ENCODE data around the gene MMADHC.

The MMADHC gene

DNA sequence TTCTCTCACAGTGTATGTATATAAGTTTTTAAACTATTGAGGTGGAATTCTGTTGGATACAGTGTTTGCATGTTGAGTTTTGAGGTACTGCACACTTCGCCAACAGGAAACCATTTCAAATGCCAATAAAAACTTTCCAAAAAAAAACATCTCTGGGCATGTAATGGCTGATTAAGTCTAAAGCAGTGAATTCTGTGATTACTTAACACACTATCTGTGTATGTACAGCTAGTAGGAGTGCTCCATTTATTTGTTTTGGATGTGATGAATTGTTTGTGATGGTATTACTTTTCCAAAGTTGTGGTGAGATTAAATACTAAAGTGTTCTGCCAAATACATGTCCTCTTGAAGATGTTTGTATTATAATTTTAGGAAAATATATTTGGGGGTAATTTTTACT lies 31.1 kb downstream of the MMADHC start:
- no peak for DNase-seq (ENCODE audit: low spot score)

DNA sequence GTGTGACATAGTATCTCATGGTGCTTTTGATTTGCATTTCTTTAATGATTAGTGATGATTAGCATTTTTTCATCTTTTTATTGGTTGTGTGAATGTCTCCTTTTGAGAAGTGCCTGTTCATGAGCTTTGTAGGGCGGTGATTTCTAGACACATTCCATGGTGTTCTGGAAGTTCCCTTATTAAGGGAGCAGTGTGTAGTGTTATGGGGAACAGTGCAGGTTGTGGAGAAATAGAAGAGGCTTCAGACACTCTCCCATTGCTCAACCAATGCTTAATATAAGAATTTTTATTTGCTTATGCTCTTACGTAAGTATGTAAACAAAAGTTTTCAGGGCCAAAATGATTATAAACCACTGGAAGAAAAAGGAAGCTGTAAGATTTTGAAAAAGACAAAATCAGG lies 34.7 kb downstream of the MMADHC start:
- no peak for DNase-seq (ENCODE audit: low spot score)

DNA sequence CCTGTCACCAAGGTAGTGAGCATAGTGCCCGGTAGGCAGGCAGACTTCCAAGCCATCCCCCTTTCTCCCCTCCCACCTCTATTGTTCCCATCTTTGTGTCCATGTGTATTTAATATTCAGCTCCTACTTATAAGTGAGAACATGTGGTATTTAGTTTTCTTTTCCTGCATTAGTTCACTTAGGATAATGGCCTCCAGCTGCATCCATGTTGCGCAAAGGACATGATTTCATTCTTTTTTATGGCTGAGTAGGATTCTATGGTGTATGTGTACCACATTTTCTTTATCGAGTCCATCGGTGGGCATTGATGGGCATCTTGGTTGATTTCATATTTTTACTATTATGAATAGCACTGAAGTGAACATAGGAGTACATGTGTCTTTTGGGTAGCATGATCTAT lies 35.3 kb downstream of the MMADHC start:
- DNase-seq (ENCODE audit: low spot score), result no peak

DNA sequence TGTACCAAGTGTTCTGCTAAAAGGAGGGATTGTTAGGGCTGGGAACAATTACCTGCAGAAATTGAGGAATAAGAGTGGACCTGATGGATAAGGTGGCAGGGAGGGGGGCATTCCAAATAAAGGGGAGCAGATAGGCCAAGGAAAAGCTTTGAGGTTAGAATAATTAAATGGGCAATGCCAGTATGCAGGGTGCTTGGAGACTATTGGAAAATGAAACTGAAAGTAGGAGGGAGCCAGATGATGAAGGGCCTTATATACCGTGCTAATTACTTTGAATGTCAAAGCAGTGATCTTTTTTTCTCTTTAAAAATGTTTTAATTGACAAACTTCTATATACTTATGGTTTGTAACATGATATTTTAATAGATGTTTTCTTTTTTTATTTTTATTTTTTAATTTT lies 42.9 kb downstream of the MMADHC start:
- DNase-seq (ENCODE audit: low spot score), result no peak

DNA sequence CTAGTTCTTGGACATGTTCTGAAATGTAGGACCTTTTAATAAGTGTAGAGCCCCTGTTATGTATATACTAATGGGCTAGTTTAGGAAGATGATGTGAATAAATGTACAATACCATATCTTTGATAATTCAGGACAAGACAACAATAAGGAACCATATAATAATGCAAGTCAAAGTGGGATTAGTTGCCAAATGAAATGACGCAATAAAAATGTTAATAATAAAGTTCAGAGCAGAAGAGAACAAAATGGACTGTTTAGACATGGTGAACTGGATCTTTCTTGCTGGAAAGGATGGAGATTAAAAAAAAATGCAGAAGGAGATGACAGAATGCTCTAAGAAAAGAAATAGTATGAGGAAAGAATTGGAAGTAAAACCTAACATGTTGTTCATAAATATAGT lies 43.7 kb downstream of the MMADHC start:
- no peak for DNase-seq (ENCODE audit: low spot score)

DNA sequence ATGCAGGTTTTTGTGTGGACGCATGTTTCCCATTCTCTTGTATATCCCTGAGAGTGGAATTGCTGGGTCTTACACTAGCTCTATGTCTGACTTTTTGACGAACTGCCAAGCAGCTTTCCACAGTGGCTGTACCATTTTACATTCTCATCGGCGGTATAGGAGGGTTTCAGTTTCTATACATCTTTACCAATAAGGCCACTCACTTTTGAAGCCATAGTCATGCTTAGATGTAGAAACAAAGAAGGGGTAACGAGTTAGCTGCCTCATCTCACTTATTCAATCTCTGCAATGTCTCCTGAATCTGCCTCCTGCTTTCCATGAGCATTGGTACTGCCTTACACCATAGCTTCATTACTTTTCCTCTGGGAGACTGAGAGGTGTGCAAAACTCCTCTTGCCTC lies 47.4 kb downstream of the MMADHC start:
- DNase-seq (ENCODE audit: low spot score), result no peak

DNA sequence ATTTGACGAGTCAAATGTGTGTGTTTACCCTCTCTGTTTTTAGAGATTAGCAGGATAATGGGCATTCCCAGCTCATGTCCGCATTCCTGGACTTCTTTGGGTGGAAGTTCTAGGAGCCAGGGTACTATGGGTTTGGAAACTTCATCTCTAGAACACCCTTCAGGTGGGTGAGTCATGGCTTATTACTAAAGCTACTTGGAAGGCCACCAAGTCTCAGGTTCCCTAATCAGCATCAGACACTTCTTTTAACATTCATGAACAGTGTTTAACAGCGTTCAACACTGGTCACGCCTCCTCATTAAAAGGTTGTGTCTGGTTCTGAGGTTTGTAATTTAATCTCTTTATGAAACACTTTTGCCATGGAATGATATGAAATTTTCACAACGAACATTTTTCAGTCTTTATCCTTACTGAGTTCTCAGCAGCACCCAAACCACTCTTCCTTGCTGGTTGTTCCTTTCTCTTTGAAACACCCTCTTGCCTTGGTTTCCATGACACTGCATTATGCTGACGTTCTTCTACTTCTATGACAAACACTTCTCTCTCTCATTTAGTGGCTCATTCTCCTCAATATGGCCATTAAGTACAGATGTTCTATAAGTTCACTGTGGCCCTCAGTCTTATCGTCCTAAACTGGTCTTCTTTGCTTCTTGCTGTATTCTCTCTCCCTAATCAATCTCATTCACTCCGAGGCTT lies 49.3 kb downstream of the MMADHC start:
- no peak for DNase-seq (ENCODE audit: low spot score)

DNA sequence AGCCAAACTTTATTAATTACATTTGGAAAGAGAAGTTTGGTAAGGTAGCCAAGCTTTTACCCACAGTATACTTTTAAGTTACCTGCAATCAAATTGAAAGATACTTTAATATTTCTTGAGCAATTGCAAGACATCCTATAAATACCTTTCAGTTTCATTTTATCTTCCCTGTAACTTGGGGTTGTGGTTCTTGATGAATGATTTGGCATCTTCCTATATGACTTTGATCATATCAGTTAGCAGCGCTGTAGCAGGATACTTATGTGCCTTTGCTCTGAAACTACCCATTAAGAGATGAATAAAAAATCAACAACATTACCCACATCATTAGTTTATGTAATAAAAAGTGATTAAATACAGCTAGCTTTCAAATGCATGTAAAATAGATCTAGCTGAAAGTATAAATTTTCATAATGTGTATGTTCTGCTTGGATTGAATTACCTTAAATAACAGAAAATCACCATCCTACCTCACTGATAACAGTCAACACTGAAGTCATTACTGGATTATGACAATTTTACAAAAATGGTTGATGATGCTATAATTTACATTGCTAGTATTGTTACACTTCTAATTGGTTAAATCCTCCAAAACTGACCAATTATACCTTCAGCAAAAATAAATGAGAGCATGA lies 50.4 kb downstream of the MMADHC start:
- DNase-seq (ENCODE audit: low spot score), result no peak

DNA sequence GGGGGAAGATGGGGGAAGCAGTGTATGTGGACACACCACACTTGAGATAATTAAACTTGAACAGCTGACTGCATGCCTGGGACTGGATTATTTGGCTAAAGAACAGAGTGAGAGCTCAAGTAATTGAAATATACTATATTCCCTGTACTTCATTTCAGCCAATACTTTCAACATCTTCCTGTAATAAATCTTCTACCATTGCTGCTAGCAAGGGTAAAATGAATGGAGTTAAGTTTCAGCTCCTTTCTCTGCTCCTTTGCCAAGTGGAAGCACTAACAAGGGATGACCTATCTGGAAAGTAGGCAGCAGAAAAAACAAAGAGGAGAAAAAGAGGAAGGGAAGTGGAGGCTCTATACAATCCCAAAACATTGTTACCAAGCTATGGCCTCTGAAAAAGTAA lies 50.9 kb downstream of the MMADHC start:
- DNase-seq (ENCODE audit: low spot score), result no peak

DNA sequence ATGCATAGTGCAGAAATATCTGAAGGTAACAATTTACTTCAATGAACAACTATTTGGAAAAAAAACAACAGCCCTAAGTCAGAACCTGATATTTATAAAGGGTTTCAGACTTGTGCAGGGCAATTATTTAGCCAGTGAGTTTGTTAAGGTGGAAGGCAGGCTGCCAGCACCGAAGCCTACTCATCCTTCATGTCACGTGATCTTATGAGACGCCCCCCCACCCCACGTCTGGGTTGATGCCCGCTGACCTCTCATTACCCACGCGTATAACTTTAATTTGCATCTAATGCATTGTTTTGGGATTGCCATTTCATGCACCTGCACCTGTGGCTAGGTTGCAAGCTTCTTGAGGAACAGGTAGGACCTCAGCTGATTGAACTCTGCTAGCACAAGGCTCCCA lies 52.9 kb downstream of the MMADHC start:
- DNase-seq (ENCODE audit: low spot score), result no peak

DNA sequence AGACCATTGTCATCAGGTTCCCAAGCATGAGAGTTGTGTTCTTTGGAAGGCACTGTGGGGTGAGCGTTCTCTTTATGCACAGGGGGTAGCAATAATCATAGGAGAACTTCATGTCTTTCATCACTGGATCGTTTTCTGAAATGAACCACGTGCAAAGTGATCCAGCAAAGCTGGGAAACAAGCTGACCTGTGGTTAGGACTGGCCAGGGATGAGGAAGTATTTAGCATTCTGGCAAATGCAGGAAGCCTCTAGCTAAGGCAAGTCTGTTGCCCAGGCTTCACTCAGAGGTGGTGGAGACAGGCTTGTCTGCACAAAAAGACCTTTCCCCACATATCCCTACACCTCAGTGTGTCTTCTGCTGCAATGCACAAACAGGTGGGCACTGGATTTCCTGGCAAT lies 58.6 kb downstream of the MMADHC start:
- DNase-seq (ENCODE audit: low spot score), result no peak

DNA sequence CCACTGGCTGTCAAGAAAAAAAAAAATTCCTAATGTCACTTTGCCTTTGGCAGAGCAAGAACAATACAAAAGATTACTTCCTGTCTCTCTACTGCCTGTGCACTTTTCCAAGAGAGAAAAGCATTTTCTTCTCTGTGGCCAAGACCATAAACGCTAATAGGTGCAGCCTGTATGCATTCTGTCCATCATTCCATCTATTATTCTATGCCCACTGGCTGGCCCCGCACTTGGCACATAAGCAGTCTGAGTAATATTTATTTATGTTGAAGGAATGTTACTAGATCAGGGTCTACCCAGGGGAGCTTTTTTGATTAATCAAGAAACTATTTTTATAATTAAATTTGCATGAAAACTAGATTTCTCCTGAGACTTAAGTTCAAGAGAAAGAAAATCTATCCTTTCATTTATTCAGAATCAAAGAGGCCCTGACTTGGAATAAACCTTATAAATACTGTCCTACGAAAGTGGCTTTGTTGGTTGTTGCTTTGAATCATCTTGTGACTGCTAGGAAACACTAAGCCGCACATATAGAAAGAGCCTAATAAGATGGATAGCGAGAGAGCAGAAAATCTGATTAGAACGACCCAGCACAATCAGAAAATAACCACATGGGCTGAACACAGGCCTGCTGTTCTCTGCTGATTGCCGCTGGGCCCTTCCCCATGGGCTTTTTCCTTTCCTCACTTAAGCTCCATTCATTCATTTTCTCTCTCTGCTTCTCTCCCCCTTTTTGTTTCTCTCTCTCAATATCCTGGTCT lies 59.4 kb downstream of the MMADHC start:
- DNase-seq (ENCODE audit: low spot score), result no peak

DNA sequence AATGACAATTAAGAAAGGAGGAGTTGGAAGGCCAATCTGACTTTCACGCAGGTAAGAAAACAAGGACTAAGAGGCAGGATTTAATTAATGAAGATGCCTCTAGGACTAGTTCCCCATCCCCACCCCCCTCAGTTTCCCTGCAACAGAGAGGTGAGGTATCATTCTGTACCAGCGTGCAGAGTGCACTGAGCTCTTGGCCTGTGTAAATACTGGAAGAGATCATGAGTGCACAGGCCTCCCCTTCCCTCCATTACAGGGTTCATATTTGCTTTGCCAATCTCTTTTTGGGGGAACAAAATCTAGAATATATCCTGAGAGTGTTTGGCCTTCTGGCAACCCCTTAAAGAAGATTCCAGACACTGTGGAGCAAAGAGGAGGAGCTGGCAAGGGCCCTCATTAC lies 60.9 kb downstream of the MMADHC start:
- no peak for DNase-seq (ENCODE audit: low spot score)

DNA sequence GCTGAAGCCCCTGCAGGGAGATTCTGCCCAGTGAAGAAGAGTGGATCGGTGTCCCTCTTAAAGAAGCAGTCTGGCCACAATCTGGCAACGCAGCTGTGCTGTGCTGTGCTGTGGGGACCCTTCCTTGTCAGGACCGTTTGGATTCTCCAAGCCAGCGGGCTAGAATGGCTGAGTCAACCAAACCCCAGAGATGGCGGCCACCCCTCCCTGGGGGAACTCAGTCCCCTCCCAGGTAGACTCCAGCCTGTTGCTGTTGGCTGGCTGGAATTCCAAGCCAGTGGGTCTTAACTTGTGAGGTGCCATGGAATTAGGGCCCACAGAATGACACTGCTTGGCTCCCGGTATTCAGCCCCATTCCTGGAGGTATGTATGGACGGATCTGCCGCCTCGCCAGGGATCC lies 62.3 kb downstream of the MMADHC start:
- no peak for DNase-seq (ENCODE audit: low spot score)

All from Ammon's horn (tissue), 1 donor.